Spleen (tissue), 7 donors: ENCODE data around the gene AUP1.

Experiments
- CTCF ChIP-seq, 11 experiments: fragments of 200-600 bp in 7 of 11; fragments of 450-650 bp in 4 of 11; sonication (generic) in 4 of 11; IDR thresholded peaks in 8 of 11; conservative IDR thresholded peaks in 3 of 11; 1 replicate in 7 of 11; 2 replicates in 4 of 11; pipeline versions ENCODE4 v1.4.0 to v1.8.0; 2016 to 2021; ENCODE audit warnings: antibody characterized with exemption in 11 of 11, inconsistent platforms in 4 of 11, mild to moderate bottlenecking in 1 of 11
- POLR2A ChIP-seq, 3 donors: fragments of 450-650 bp; IDR thresholded peaks; one replicate each; pipeline ENCODE4 v1.5.1; 2017; ENCODE audit warnings: antibody characterized with exemption in 3 of 3, mild to moderate bottlenecking in 1 of 3
- POLR2AphosphoS5 ChIP-seq, 3 donors: sonication (generic); formaldehyde crosslinking; IDR thresholded peaks; one replicate each; pipeline ENCODE4 v1.5.1; 2017; ENCODE audit warnings: antibody characterized with exemption in 3 of 3
- donor health status: DM: no; HTN: no; CAD: no; lungs with moderate emphysema.
- donor health status: DM: no; HTN: no; CAD: no.
- donor health status: DM: no; HTN: no; CAD: no.

GRCh38 chr2:74524955-74525716, 4.4 kb downstream of the AUP1 start:
- TF ChIP-seq CTCF (IDR thresholded peaks at IDR 0.05 in 8 of 11, conservative IDR thresholded peaks at IDR 0.05 in 3 of 11), result no peak
- TF ChIP-seq POLR2A (IDR thresholded peaks at IDR 0.05), result no peak
- no peak for TF ChIP-seq POLR2AphosphoS5 (IDR thresholded peaks at IDR 0.05)
